AG09319 (cell line): ENCODE results near the gene ADIPOR2.
"Not testable (repeated sequence)": the region's sequence is repeated elsewhere in the genome, so short reads cannot be mapped to it uniquely, and the experiment has no call there.

Experiments used
- DNase-seq: peaks from one replicate; pipeline ENCODE4 v3.0.0-alpha.2; 2010; ENCODE audit warnings: low read depth; ENCODE audit errors: extremely low read depth
- CTCF ChIP-seq: IDR thresholded peaks from 2 replicates; pipeline ENCODE4 v1.5.1; 2011; ENCODE audit warnings: low read depth, mild to moderate bottlenecking, inconsistent platforms, low read length, moderate library complexity

The ADIPOR2 gene

GRCh38 chr12:1724250-1724649 lies 33.4 kb downstream of the ADIPOR2 start:
- no peak for DNase-seq
- no peak for TF ChIP-seq CTCF

- no peak for DNase-seq
- TF ChIP-seq CTCF = no peak
Measured at GRCh38 chr12:1726753-1727152, 35.9 kb downstream of the ADIPOR2 start.

DNA sequence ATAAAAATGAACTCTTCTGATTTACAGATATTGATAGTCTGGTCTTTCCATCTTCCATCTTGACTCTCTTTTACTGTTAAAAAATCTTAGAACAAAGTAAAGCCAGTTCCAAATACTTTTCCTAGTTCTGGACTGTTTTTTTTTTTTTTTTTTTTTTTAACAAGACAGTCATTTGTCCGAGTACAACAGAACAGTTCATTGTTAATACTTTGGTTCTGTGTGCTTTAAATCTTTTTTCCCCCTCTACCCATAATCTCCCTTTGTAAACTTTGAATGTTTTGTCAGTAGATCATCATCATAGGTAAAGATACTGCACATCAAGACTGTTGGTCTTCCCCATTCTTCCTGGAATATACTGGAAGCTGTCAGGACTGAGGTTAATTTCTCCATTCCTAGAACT lies 38.0 kb downstream of the ADIPOR2 start:
- DNase-seq = no peak
- no peak for TF ChIP-seq CTCF

- no peak for TF ChIP-seq CTCF
- no peak for DNase-seq
Measured at GRCh38 chr12:1731019-1731687, 40.3 kb downstream of the ADIPOR2 start.

DNA sequence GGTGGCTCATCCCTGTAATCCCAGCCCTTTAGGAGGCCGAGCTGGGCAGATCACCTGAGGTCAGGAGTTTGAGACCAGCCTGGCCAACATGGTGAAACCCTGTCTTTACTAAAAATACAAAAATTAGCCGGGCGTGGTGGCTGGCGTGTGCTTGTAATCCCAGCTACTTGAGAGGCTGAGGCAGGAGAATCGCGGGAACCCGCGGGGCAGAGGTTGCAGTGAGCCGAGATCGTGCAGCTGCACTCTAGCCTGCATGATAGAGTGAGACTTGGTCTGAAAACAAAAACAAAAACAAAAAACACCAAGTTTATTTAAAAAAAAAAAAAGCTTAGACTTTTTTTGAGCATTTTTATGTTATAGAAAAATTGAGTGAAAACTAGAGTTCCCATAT lies 40.8 kb downstream of the ADIPOR2 start:
- DNase-seq = not testable (repeated sequence)

DNA sequence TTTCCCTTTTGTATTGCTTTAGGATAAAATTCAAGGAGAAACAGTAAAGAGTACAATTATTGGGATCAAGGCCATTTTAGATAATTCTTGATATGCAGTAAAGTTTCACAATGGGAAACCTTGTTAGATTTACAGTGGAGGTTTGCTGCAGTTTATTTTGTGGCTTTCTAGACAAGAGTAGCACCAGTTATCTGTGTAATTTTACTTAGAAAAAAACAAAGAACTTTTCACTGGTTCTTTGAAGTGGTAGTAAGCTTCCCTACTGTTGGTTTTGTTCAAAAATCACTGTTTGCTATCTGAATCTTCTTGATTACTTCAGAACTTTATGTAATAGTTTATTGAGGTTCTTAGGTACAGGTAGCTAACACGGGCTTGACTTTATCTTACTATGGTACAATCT lies 42.0 kb downstream of the ADIPOR2 start:
- no peak for TF ChIP-seq CTCF
- DNase-seq = no peak

GRCh38 chr12:1733712-1734111 lies 42.8 kb downstream of the ADIPOR2 start:
- DNase-seq = not testable (repeated sequence)

DNA sequence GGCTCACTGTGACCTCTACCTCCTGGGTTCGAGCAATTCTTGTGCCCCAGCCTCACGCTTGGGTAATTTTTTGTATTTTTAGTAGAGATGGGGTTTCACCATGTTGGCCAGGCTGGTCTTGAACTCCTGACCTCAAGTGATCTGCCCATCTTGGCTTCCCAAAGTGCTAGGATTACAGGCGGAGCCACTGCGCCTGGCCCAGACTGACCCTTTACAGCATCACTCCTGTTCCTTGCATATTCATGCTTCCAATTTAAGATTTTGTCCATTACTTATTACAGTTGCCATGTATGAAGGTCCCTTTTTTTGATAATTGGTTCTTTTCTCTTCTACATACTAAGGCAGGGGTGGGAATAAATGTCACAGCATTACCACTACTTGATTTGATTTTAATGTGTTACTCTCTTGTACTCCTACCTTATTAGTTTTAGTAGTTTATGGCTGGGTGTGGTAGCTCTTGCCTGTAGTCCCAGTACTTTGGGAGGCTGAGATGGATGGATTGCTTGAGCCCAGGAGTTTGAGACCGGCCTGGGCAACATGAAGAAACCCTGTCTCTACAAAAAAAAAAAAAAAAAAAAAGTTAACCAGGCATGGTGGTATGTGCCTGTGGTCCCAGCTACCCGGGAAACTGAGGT lies 46.9 kb downstream of the ADIPOR2 start:
- no peak for TF ChIP-seq CTCF
- no peak for DNase-seq
